ENCODE measurements around the gene CLEC17A.

Gene CLEC17A

GRCh38 chr19:14655726-14656125, 72.8 kb downstream of the CLEC17A start:
- no peak for DNase-seq

- no peak for DNase-seq
Measured at GRCh38 chr19:14659874-14660489, 77.1 kb downstream of the CLEC17A start.

GRCh38 chr19:14661372-14661924, 78.6 kb downstream of the CLEC17A start:
- DNase-seq: peak; percentile 6
